ENCODE measurements around the gene CEP164. TPM values are rescaled to one million over a fixed set of nuclear protein-coding genes. Genes with fewer than 3 reads are reported as not detected.

Gene CEP164
- total RNA-seq, 1 donor from 2014 or later: 25.2 TPM

DNA sequence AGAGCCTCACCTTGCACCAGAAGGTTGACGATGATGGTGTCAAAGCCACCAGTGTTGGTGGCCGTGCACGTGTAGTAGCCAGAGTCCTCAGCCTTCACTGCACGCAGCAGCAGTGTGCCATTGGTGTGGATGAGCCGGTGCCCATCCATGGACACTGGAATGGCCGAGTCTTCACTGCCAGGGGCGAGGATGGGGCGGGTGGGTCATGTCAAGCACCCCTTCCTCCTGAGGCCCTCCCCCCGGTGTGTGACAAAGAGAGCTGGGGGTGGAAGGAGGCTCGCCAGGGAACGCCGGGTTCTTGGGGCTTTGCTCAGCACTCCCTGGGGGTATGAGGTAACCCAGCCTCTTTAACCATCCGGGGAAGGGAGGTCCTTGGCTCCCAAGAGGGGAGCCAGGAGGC is 111.6 kb downstream of the CEP164 start:
- intact Hi-C loops (cut with DNase I): no loop called here
- H3K9me3 ChIP-seq: no peaks in the 10 kb centered on the region
- no peak overlapping the region for H3K27ac ChIP-seq
- H3K4me1 ChIP-seq: no peaks in the 10 kb centered on the region
- TF ChIP-seq, protein P1, sequence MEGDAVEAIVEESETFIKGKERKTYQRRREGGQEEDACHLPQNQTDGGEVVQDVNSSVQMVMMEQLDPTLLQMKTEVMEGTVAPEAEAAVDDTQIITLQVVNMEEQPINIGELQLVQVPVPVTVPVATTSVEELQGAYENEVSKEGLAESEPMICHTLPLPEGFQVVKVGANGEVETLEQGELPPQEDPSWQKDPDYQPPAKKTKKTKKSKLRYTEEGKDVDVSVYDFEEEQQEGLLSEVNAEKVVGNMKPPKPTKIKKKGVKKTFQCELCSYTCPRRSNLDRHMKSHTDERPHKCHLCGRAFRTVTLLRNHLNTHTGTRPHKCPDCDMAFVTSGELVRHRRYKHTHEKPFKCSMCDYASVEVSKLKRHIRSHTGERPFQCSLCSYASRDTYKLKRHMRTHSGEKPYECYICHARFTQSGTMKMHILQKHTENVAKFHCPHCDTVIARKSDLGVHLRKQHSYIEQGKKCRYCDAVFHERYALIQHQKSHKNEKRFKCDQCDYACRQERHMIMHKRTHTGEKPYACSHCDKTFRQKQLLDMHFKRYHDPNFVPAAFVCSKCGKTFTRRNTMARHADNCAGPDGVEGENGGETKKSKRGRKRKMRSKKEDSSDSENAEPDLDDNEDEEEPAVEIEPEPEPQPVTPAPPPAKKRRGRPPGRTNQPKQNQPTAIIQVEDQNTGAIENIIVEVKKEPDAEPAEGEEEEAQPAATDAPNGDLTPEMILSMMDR (IDR thresholded peaks at IDR 0.05): no peak
- no peaks in the 10 kb centered on the region for H3K27me3 ChIP-seq
- no peak overlapping the region for H3K4me3 ChIP-seq
- H3K36me3 ChIP-seq: no peaks in the 10 kb centered on the region
- no peak for DNase-seq
- ATAC-seq: no peak

DNA sequence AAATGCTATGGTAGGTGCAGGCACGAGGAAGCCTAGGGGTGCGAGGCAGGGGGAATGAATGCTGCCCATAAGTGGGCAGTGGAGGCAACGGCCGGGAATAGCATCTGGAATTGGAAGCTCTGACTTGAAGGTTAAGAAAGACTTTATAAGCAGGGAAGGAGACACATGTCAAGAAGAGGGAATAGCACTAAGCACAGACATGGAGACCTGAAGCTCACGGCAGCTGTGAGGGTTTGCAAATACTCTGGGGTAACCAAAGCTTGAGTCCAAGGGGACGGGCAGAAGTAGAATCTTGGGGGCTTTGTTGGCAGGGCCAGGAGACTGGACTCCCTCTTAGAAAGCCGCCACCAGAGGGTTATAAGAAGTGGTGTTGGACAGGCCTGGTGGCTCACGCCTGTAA is 112.6 kb downstream of the CEP164 start:
- intact Hi-C loops (cut with DNase I): no loop called here
- no peak for ATAC-seq
- H3K27ac ChIP-seq: no peak overlapping the region
- no peak overlapping the region for H3K4me3 ChIP-seq
- no peaks in the 10 kb centered on the region for H3K4me1 ChIP-seq
- no peaks in the 10 kb centered on the region for H3K9me3 ChIP-seq
- TF ChIP-seq, protein P1 (IDR thresholded peaks at IDR 0.05): no peak
- no peak for DNase-seq
- no peaks in the 10 kb centered on the region for H3K27me3 ChIP-seq
- no peaks in the 10 kb centered on the region for H3K36me3 ChIP-seq

DNA sequence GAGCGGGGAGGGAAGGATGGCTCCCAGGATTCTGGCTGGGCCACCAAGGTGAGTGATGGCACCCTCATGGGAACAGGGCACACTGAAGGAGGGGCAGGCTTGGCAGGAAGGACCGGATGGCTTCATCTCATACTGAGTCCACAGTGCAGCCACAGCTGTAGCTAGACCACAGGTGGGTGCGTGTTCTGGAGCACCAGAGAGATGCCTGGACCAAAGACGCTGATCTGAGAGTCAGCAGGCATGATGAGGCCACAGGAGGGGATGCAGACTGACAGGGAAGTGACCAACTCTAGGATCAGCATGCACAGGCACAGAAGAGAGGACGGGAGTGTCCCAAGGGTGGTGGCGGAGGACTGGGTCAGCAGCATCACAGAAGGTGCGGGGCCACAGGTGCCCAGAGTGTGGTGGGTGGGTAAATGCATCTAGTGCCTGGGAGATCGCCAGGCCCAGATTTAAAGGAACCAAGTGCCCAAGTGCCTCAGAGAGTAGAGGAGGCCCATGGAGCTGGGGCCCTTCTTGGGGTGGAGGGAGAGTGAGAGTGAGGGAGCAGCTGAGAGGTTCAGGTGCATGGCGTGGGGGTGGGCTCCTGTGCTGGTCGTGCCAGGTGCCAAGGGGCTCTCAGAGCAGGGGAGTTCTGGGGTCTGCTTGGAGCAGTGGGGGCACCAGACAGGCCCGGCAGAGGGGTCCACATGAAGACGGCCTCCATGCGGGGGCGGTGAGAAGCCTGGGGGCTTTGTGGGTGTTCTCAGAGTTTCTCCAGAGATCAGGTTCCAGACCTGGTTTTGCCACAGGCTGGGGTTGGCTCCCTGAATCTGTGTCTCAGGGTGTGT is 113.7 kb downstream of the CEP164 start:
- Histone ChIP-seq H3K27me3 (no peaks in the 10 kb centered on the region), H3K9me3 (no peaks in the 10 kb centered on the region), H3K27ac (no peak overlapping the region), H3K36me3 (no peaks in the 10 kb centered on the region), H3K4me3 (no peak overlapping the region), H3K4me1 (no peaks in the 10 kb centered on the region)
- DNase-seq (no peak), ATAC-seq (no peak)
- TF ChIP-seq, protein P1 (IDR thresholded peaks at IDR 0.05): no peak
- intact Hi-C loops (cut with DNase I): no loop called here

DNA sequence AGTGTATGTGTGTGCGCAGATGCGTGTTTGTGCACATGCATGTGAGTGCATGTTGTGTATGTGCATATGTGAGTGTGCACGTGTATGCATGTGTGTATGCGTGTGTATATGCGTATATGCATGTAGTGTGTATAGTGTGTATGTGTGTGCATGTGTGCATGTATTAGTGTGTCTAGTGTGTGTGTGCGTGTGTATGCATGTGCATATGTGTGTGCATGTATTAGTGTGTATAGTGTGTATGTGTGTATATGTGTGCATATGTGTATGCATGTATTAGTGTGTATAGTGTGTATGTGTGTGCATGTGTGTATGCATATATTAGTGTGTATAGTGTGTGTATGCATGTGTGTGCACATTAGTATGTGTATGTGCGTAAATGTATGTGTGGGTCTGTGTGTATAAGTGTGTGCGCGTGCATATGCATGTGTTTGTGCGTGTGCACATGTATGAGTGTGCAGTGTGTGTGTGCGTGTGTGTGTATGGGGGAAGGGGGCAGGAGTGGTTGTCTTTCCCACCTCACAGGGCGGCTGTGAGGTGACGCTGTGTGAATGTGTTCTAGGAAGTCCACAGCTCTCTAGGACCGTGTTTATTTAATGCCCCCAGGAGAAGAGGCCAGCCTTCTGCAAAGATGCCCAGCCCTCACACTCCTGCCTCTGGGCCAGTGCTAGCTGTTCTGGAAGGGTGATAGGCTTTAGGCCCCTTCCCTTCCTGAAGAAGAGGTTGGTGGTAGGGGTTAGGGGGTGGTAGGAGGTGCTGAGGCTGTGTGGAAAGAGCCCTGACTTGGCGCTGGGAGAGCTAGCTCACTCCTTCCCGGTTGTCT is 114.6 kb downstream of the CEP164 start:
- ATAC-seq: no peak
- TF ChIP-seq, protein P1 (IDR thresholded peaks at IDR 0.05): no peak

DNA sequence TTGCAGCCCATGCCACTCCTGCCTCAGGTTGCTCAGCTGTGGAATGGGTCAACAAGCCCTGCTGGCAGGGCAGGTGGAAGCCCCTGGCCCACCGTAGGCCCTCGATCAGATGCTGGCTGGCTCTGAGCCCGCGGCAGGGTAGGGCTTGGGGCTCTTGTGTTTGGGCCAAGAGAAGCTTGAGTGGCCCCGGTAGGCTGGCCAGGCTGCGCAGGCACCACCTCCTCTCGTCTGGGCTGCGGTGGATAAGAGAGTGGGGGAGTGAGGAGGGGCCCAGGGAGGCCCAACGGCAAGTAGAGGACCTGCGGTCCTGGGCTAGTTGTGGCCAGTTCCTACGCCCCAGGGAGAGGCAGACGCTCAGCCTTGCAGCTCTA is 115.2 kb downstream of the CEP164 start:
- DNase-seq (peak; percentile 55), ATAC-seq (peak; percentile 3)
- Histone ChIP-seq H3K36me3 (no peaks in the 10 kb centered on the region), H3K9me3 (no peaks in the 10 kb centered on the region), H3K4me1 (no peaks in the 10 kb centered on the region), H3K27ac (no peak overlapping the region), H3K4me3 (no peak overlapping the region), H3K27me3 (no peaks in the 10 kb centered on the region)
- intact Hi-C loops (cut with DNase I): no loop called here
- TF ChIP-seq, protein P1 (IDR thresholded peaks at IDR 0.05): no peak

More for the DNA sequence above, 114.6 kb downstream of the CEP164 start:
- DNase-seq: no peak
- no peaks in the 10 kb centered on the region for H3K27me3 ChIP-seq
- H3K4me3 ChIP-seq: no peak overlapping the region
- H3K27ac ChIP-seq: no peak overlapping the region
- intact Hi-C loops (cut with DNase I): no loop called here
- no peaks in the 10 kb centered on the region for H3K36me3 ChIP-seq
- H3K9me3 ChIP-seq: no peaks in the 10 kb centered on the region
- no peaks in the 10 kb centered on the region for H3K4me1 ChIP-seq
